ENCODE measurements around the gene PTBP1. TPM values are rescaled to one million over a fixed set of nuclear protein-coding genes. Genes with fewer than 3 reads are reported as not detected.
A peak's percentile ranks its signal among the peaks of the same experiment; 100 is the strongest.

Gene PTBP1
- total and polyA plus RNA-seq, 9 of the 15 experiments (the other 6 are each of a cell fraction or from before 2014, with no cell fraction given): 14.0 to 759 (median 234) TPM

- no peak for TF ChIP-seq ZBTB5 (IDR thresholded peaks at IDR 0.05)
- peak; percentile 50; the same call in 1 of the 2 replicates for TF ChIP-seq CTBP1 (IDR thresholded peaks at IDR 0.05; ENCODE audit: borderline replicate concordance)
- TF ChIP-seq MED1 (CRISPR knock-in tag; IDR thresholded peaks at IDR 0.05; ENCODE audit: borderline replicate concordance): no peak
- TF ChIP-seq SREBF2 (CRISPR knock-in tag; IDR thresholded peaks at IDR 0.05): no peak
- TF ChIP-seq POLR2B (IDR thresholded peaks at IDR 0.05; ENCODE audit: low read depth, partially characterized antibody): no peak
- no peak for TF ChIP-seq PHB2 (IDR thresholded peaks at IDR 0.05; ENCODE audit: low read depth)
- no peak for TF ChIP-seq SMARCE1 (IDR thresholded peaks at IDR 0.05)
- peak; percentile 39 for TF ChIP-seq PRPF4 (IDR thresholded peaks at IDR 0.05; ENCODE audit: insufficient read depth, low read depth, low read length, poor library complexity, severe bottlenecking)
- TF ChIP-seq ZC3H8 (IDR thresholded peaks at IDR 0.05): no peak
- no peak for TF ChIP-seq ELF4 (CRISPR knock-in tag; IDR thresholded peaks at IDR 0.05)
- TF ChIP-seq ID3 (CRISPR knock-in tag; IDR thresholded peaks at IDR 0.05): no peak
- no peak for TF ChIP-seq ID3 (tag; IDR thresholded peaks at IDR 0.05)
- TF ChIP-seq HNRNPUL1 (IDR thresholded peaks at IDR 0.05; ENCODE audit: low read length): no peak
- TF ChIP-seq HNRNPLL (IDR thresholded peaks at IDR 0.05; ENCODE audit: low read depth, low read length, poor library complexity, severe bottlenecking): peak; percentile 24
- TF ChIP-seq ARID1B (IDR thresholded peaks at IDR 0.05): no peak
- TF ChIP-seq DNMT1 (IDR thresholded peaks at IDR 0.05): no peak
- 0 out of 2 replicates have a peak, but pooled peaks have one; percentile 18 for TF ChIP-seq HBP1 (CRISPR knock-in tag; IDR thresholded peaks at IDR 0.05)
- TF ChIP-seq SIN3A (IDR thresholded peaks at IDR 0.05; ENCODE audit: borderline replicate concordance in 2 of 2, control insufficient read depth in 1 of 2, low read depth in 2 of 2, low read length in 2 of 2): no peak; a peak in 1 of 4 replicates
- no peak for TF ChIP-seq BACH1 (tag; IDR thresholded peaks at IDR 0.05)
- no peak for TF ChIP-seq RCOR1 (IDR thresholded peaks at IDR 0.05; ENCODE audit: borderline replicate concordance in 1 of 2, low read depth in 2 of 2, low read length in 2 of 2)
- no peak for TF ChIP-seq KLF10 (CRISPR knock-in tag; IDR thresholded peaks at IDR 0.05)
- TF ChIP-seq ZNF143 (CRISPR knock-in tag; IDR thresholded peaks at IDR 0.05): no peak
- TF ChIP-seq ZC3H11A (IDR thresholded peaks at IDR 0.05; ENCODE audit: low read depth, low read length): no peak
- no peak for TF ChIP-seq ATF4 (CRISPR knock-in tag; IDR thresholded peaks at IDR 0.05)
- no peak for TF ChIP-seq ZBTB8A (IDR thresholded peaks at IDR 0.05; ENCODE audit: partially characterized antibody)
These were observed 519 bp downstream of the PTBP1 start (continued) for GRCh38 chr19:797528-798414.

Data from K562 (cell line).